ENCODE data around the gene GLCCI1. TPM values are rescaled to one million over a fixed set of nuclear protein-coding genes. Genes with fewer than 3 reads are reported as not detected.

The GLCCI1 gene
- 0.39 and 1.3 TPM in 2 replicates for total RNA-seq

DNA sequence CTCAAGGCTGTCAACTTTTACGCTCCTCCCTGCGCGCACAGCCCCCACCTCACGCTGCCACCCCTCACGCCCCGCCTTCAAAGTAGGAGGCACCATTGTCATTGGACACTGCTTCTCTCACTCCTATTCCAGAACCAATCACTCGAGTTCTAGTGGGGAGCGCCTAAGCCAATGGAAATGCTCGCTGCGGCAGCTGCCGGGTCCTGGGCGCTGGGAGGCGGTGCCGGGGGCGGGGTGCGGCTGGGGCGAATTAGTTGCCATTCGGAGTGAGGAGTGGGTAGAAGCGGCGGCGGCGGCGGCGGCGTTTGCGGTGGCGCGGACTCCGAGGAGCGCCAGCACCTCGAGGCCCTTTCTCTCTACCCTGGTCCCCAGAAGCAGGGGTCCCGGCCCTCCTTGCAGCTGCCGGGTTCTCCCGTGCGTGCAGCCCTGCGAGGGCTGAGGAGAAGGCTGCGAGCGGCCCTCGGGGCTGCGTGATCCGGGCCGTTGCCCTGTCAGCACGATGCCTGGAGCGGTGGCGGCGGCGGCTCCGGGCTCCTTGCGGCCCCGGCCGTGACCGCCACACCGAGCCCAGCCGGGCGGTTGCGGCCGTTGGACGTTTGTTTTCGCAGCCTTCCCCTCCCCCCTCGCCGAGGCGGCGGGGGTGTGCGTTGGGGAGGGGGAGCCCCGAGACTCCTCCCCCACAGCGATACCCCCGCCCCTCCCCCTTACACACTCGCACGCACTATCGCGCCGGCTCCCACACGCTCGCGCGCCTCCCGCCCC is at the start of gene GLCCI1:
GLCCI1 (plus strand) TSS at position 253 of the 762 bp plus-strand sequence. CDS start 555 bp downstream, outside the sequence.
- DNase-seq (ENCODE audit: low read depth in 2 of 2): peak; percentile 88 to 97

DNA sequence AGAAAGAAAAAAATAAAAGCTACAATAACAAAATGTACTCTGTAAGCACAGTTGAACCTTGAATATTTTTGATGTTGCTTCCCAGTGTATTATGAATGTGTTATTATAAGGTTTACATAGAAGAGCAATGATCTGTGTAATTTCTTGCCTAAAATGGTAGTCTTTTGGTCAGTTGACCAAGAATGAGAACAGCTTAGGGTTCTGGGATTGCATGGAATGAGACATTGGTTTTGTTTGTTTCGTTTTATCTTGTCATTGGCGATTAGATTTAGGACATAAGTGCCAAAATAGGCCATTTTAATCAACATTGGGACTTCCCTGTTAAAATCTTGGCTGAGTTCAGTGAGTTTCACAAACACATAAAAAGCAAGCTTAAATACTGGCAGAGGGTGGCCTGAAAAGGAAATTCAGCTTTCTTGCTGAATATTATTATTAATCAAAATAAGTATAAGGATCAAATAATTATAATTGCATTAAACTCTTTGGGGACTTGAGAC is 49.1 kb upstream of the GLCCI1 start:
- no peak for DNase-seq (ENCODE audit: low read depth in 2 of 2)

DNA sequence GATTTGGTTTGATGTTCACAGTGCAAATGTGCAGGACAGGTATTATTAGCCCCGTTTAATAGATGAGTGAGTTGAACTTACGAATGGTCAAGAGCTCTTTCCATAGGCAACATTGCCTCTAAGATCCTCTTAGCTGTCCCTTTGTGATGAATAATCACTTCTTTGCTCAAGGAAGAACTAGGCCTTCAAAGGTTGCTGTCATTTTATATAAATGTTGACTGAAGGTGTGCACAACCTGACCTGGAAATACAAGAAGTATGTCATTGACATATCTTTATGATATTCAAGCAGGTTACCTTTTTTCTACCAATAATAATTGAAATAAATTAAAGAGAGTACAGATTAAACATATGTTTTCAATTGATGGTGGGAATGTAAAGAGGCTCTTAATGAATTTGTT is 48.5 kb upstream of the GLCCI1 start:
- DNase-seq (ENCODE audit: low read depth in 2 of 2): no peak

DNA sequence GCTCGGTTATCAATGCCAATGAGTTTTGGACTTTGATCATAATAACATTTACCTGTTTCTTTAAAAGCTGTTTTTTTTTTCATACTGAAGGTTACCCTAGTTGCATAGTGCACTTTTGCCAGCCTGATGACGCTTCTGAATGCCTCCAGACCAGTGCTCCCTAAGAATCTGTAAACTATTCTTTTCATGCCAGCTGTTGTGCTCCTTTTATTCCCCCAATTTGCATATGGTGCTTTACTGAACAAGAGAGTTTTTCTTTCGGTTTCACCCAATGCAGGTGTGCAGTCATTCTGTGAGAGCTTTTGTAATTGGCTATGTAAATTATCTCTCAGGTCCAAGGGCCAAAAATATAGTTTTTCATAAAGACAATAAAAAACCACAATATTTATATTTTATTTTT is 48.1 kb upstream of the GLCCI1 start:
- no peak for DNase-seq (ENCODE audit: low read depth in 2 of 2)

DNA sequence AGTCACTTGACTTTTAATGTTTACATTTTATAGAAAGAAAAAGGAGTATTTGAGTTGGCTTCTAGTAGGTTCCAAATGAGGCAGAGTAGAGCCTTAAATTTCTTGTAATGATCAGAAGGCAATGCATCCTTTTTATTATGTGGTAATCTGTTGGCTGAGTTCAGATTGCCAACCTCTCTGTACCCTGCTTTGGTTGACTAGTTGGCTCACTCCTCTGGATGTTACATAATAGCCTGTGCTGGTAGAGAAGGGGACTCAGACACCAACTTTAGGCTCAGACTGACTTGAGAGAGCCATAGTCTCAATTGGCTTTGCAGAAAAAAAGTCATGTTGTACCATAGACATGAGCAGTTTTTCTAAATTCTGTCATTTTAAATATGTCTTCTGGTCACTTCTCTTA is 46.8 kb upstream of the GLCCI1 start:
- DNase-seq (ENCODE audit: low read depth in 2 of 2): no peak

DNA sequence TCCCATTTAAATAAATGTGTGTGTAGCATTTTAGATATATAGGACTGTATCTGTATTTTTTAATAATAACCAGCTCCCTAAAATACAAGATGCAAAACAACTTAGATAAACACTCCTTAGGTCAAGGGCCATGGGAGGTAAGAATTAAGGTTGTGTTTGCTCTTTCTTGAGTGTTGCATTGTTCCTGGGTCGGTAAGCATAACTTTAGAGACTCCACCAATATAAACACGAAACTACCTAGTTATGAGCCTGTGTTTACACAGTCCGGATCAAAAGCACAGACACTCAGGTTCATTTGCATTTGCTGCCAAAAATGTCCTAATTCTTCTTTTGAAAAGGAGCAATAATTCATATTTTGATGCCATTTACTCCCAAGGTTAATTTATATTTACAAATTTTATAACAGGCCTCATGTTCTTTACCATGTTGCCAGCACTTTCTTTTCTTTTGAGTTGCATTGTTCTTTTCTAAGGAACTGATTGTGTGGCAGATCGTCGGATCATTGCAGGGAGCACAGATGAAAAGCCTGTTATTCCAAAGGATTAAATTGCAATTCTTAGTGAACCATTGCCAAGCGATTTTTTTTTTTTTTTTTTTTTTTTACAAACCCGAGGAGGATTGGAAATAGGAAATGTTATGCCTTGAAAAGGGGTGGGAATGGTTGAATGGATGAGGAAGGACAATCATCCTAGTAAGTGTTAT is 45.8 kb upstream of the GLCCI1 start:
- DNase-seq (ENCODE audit: low read depth in 2 of 2): no peak

DNA sequence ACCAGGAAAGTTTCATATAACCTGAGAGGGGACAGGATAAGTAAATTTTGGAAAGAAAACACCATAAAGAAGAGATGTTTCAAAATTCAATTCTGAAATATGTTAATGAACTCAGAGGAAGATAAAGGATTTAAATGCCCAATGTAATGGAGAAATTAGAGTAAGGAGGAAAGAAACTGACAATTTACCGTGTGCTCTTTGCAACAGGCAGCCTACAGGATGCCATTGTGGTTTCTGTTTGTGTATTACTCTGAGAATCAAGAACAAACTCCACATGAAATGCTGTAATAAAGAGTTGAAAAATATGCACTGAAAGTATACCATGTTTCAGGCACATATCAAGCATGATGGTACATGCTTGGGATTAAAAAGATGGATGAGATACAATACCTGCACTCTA is 44.8 kb upstream of the GLCCI1 start:
- DNase-seq (ENCODE audit: low read depth in 2 of 2): no peak

DNA sequence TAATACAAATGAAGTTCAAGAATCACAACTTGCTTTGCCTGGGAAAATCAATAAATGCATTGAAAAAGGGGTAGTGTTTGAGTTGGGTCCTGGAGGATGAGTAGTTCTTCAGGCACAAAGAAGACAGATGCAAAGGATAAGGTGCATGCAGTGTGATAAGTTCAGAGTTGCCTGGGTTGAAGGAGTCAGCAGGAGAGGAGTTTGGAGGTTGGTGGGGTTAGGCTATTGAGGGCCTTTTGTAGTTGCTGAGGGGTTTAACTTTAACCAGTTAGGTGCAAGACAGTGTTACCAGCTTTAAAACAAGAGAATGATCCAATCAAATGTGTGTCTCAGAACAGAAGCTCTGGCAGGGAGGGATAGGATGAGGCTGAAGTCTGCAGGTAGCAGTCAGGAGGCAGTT is 44.3 kb upstream of the GLCCI1 start:
- DNase-seq (ENCODE audit: low read depth in 2 of 2): no peak

DNA sequence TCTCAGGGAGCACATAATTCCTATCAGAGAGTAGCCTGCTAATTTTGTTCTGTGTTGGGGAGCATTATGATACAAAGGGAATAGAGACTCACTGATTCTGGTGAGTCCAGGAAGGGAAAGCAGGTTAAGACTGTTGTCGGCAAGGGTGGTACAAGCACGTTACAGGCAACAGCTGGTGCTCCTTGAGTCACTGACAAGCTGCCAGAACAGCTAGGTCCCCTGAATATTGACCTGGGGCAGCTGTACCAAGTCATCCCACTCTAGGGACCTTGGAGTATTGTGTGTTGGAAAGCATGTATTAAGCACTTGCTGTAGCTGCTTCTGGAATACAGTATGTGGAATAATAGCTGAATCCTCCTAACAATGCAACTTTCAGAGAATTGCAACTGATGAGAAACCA is 37.0 kb upstream of the GLCCI1 start:
- DNase-seq (ENCODE audit: low read depth in 2 of 2): no peak

DNA sequence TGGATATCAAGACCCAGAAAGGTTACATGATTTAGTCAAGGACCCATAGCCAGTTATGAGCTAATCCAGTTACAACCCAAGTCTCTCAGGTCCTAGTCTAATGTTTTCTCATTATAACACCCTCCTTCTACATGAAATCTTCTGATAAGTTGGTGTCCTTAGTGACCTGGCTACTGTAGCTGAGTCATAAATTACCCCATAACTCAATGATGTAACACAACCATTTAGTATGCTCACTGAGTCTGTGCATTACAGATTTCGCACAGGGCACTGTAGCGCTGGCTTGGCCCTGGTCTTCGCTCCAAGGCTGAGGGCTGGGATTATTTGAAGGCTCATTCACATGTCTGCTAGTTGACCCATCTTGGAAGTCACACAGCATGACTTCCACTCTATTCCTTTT is 36.0 kb upstream of the GLCCI1 start:
- DNase-seq (ENCODE audit: low read depth in 2 of 2): no peak

DNA sequence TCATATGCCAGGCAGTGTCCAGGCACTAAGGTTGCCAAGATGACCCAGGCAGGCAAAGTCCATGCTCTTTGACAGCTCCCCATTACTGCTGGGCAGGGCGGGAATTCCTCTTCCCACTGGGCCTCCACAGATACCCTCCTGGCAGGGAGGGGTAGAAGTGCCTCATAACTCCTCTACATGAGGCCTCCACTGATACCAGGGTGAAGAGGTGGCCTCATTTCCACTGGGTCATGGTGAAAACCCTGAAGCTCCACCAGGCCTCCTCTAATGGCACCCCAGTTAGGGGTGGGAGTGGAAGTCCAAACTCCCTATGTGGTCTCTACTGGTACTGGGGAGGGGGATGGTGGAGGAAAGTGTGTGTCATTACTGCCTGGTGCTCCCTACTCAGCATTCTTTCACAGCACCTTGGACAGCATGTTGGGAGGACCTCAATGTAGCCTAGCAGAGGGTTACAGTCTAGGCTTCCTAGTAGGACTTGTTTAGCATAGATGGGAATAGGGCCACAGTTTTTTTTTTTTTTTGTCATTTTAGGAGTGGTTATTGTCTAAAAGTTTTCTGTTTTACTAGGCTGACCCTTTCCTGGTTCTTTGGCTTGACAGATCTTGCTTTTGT is 34.6 kb upstream of the GLCCI1 start:
- no peak for DNase-seq (ENCODE audit: low read depth in 2 of 2)

DNA sequence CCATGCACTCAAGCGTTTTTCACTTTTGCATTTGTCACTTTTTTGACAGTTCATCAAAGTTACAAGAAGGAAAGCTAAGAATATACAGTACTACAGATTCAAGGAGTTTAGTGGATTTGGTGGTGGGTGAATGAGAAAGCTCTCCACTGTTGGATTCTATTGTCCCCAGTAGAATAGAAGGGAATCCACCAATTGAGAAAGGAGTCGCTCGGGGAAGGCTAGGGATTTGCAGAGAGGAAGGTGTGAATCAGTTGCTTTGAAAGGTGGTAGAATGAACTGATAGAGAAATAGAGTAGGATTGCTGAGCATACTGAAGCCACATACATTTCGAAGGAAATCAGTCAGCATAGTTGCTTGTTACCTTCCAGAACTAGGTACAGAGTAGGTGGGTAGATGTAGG is 33.7 kb upstream of the GLCCI1 start:
- DNase-seq (ENCODE audit: low read depth in 2 of 2): no peak

DNA sequence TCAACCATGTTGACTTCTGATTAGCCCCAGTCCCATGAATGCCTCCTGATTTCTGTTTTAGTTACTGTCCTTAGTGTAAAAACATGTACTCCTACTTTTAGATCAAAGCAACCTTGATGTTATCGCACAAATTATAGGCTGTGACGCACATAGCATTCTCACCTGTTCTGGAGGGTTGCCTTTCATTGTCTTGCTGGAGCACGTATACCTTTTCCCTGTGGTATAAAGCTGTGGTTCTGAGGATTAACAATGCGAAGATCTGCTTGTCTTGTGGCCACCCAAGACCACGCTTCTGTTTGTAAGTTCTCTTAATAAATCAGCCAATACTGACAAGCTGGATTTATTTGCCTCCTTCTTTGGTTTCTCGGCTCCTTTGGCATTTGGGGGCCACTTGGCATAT is 30.1 kb upstream of the GLCCI1 start:
- no peak for DNase-seq (ENCODE audit: low read depth in 2 of 2)

DNA sequence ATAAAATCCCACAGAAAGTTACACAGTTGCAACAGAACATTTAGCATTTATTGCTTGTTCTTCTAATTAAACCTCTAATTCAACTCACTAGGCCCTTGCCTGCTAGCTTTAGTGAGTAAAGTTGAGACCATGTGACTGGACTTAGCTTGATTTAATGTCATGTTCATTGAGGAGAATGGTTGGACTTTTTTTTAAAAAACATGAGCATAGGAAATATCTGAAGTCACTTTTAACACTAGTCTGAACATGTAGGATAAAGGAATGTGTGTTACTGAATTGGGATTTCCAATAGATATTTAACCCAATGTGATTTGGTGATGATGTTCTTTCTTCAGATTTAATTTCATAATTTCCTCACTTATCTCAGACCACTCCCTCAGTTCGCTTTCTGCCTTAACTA is 24.6 kb upstream of the GLCCI1 start:
- DNase-seq (ENCODE audit: low read depth in 2 of 2): no peak

DNA sequence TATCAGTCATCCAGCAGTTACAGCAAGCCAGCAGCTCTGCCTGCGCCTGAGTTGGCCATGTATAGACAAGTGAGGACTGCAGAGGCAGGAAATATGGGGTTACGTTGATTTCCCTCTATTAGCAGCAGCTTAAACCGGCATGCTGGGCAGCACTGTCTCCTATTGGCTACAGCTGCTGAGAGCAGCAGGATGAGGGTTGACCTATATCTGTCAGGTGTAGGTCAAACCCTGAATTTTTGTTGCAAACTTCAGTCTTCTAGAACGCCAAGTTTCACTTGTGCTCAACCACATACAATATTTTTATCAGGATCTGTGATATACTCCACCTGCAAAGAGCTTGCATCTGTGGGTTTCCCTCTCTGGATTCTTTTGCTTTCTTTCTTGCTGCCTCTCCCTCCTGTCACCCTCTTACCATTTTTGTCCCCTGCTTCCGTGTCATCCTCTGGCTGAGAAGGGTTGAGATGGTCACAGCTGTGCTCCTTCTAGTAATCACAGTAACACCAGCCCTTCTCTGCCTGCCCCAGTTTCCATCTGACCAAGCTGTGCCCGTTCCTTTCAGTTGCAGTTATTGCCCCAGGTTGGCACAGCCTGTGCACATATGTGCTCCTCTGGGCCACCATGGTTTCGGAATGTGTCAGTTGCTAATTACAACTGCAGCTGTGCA is 23.8 kb upstream of the GLCCI1 start:
- peak in 1 of 2 donors; percentile 17 for DNase-seq (ENCODE audit: low read depth in 2 of 2)

DNA sequence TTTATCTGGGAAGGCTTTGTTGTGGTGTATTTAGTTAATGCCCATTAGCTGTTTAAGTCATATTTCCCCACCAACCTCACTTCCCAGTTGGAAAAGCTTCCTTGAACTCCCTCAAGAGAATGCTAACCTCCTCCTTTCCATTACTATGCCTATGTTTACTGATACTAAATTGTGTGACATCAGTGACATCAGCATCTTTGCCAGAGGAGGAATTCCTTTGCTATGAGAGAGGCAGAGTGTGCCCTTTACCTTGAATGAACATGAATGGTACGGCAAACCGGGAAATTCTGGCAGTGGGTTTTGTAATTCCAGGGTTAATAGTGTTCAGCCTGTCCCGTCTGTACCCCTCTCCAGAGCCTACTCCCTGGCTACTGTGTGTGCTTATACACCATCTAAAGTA is 22.1 kb upstream of the GLCCI1 start:
- no peak for DNase-seq (ENCODE audit: low read depth in 2 of 2)

DNA sequence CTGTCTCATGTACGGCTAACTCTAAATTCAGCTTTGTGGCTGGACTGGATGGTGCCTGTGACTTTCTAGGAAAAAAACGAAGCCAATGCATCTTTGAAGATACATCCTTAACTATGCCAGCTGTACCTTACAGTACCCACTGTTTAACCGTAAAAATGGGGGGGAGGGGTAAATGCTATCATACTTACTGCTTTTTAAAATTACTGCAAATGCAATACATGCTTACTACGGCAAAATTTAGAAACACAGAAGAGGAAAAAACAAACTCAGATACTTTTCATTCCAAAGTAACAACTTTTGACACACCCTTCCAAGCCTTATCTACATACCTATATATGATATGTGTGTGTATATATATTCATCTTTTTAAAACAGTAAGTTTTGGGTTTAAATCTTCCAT is 20.4 kb upstream of the GLCCI1 start:
- DNase-seq (ENCODE audit: low read depth in 2 of 2): no peak

DNA sequence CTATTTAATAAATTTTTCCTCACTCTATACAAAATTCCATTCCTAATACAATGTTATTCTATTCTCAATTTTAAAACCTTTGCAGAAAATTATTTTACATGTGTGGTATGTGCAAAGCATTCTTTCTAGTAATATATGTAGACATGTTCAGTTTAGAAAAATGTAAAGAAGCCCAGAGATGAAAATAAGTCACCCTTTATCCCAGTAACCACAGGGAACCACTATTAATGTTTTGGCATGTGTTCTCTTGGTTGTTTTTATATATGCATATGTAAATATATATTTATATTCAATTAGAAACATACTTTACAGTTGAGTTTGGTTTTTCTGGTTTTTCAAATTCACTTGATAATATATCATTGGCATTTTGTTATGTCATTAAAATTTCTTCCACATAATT is 14.8 kb upstream of the GLCCI1 start:
- DNase-seq (ENCODE audit: low read depth in 2 of 2): no peak

DNA sequence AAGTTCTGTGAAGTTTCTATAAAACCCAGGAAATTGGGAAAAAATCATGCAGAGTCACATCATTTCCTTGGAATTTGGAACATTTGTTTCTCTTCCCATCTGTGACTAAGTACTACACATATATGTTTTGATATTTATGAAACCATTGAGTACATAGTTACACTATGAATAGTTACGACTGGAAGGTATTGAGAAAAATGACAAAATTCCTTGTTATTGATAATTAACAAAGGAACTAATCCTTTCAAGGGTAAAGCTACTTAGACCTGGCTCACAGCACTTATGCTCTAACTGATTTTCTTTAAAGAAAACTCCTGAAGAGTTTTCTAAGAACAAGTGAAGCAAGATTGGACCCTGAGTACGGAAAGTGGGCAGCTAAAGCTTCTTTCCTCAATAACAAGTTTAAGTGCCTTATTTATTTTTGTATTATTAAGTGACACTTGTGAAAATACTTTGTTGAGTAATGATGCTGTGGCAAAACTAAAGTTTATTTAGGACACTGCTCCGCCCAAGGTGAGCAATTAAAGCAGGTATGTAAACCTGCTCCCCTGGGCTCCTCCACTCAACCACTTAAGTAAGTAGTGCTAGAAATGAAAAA is 12.0 kb upstream of the GLCCI1 start:
- DNase-seq (ENCODE audit: low read depth in 2 of 2): peak in 1 of 2 donors; percentile 5

DNA sequence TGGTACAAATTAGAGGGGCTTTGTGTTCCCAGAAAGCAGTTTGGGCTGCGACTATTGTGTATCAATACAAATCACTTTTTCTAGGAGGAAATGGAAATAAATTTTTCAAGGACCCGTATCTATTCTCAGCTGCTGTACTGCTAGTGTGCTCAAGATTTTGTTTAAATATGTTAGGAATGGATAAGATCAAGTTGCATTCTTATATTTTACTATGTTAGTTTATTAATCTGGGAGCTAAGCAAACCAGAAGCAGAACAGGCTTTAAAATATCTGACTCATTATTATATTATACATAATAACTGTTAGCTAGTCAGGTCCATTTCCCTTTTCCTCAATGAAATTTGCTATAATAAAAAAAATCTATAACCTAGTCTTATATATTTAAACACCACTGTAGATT is 11.1 kb upstream of the GLCCI1 start:
- DNase-seq (ENCODE audit: low read depth in 2 of 2): no peak

DNA sequence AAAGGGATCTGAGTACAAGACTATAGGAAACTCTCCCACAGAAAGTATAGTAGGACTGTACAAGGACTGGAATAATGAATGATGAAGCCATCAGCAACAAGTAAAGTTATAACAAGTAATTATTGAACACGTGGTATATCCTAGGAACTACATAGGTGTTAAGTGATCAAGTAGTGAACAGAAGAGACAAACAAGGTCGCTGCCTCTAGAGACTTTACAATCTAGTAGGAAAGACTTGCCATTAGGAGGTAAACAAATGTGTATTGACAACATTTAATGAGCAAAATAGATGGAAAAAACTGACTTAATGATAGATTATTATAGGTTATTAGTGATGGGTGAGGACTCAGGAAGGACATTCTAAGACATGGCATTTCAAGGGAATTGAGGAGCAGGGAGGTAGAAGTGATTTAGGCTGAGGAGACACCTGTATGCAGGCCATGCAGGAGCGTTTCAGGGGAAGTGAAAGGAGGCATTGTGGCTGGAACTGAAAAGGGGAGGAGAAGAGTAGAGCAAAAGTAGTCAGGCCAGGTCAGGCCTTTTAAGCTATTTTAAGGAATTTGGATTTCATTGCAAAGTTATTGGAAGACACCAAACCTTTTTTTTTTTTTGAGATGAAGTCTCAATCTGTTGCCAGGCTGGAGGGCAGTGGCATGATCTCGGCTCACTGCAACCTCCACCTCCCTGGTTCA is 8.5 kb upstream of the GLCCI1 start:
- DNase-seq (ENCODE audit: low read depth in 2 of 2): no peak
